SK-N-SH (cell line): ENCODE measurements around the gene SPATA16. TPM values are rescaled to one million over a fixed set of nuclear protein-coding genes. Genes with fewer than 3 reads are reported as not detected.
"Not testable (repeated sequence)": the region's sequence is repeated elsewhere in the genome, so short reads cannot be mapped to it uniquely, and the experiment has no call there.

ENCODE experiments used
- CTCF ChIA-PET: fragments of 300-600, 350-600 bp; formaldehyde crosslinking; extraction: SDS; loops from one replicate; lab custom pipeline; 2021; lab: Yijun Ruan, JAX
- POLR2A ChIA-PET: fragments of 350-600 bp; sonication (Branson Sonifier 250); formaldehyde crosslinking; extraction: SDS; loops from one replicate; lab custom pipeline; 2020; ENCODE audit warnings: antibody characterized with exemption, inconsistent platforms; lab: Yijun Ruan, JAX
- DNase-seq: peaks from one replicate; pipeline ENCODE4 v3.0.0; 2012
- H2AFZ ChIP-seq: fragments of 200-600 bp; sonication (generic); 2 replicates; pipeline ENCODE4 v1.8.1; 2016; ENCODE audit warnings: antibody characterized with exemption, mild to moderate bottlenecking, low read depth
- H3F3A ChIP-seq: fragments of 200-600 bp; sonication (generic); replicated peaks from 2 replicates; pipeline ENCODE3; 2016; ENCODE audit warnings: antibody characterized with exemption, mild to moderate bottlenecking; ENCODE audit not compliant: insufficient read depth
- H3K27ac ChIP-seq, 2 experiments: fragments of 200-500 bp in 1 of 2; fragments of 200-600 bp in 1 of 2; sonication (Bioruptor generic) in 1 of 2; sonication (generic), shearing (Covaris generic) in 1 of 2; 2 replicates each; pipeline versions ENCODE4 v1.5.1 to v1.6.1; 2014 to 2016; ENCODE audit warnings: low read depth in 2 of 2, inconsistent platforms in 1 of 2, low read length in 1 of 2, mild to moderate bottlenecking in 1 of 2, mixed read lengths in 1 of 2
- H3K27me3 ChIP-seq: fragments of 200-600 bp; sonication (generic), shearing (Covaris generic); 2 replicates; pipeline ENCODE4 v1.6.1; 2016; ENCODE audit warnings: mixed run types; ENCODE audit not compliant: insufficient read depth
- H3K36me3 ChIP-seq, 2 experiments: fragments of 200-500 bp in 1 of 2; fragments of 200-600 bp in 1 of 2; sonication (Bioruptor generic) in 1 of 2; sonication (generic) in 1 of 2; replicated peaks in 1 of 2; 2 replicates each; pipeline versions ENCODE3 to v1.5.1; 2014 to 2016; ENCODE audit warnings: low read length in 1 of 2, mild to moderate bottlenecking in 1 of 2; ENCODE audit not compliant: insufficient read depth in 2 of 2, control insufficient read depth in 1 of 2
- H3K4me1 ChIP-seq, 2 experiments: fragments of 200-500 bp in 1 of 2; fragments of 200-600 bp in 1 of 2; sonication (Bioruptor generic) in 1 of 2; sonication (generic), shearing (Covaris generic) in 1 of 2; 2 replicates each; pipeline versions ENCODE4 v1.5.1 to v1.6.1; 2014 to 2016; ENCODE audit warnings: low read depth in 1 of 2, low read length in 1 of 2, mixed run types in 1 of 2; ENCODE audit not compliant: insufficient read depth in 2 of 2, control insufficient read depth in 1 of 2
- H3K4me2 ChIP-seq: fragments of 200-600 bp; sonication (generic), shearing (Covaris generic); 2 replicates; pipeline ENCODE4 v1.6.1; 2017; ENCODE audit warnings: mixed run types
- H3K4me3 ChIP-seq, 2 experiments: fragments of 200-500 bp in 1 of 2; fragments of 200-600 bp in 1 of 2; sonication (Bioruptor generic) in 1 of 2; sonication (generic), shearing (Covaris generic) in 1 of 2; 2 replicates each; pipeline versions ENCODE4 v1.5.1 to v1.8.1; 2014 to 2016; ENCODE audit warnings: low read depth in 2 of 2, inconsistent platforms in 1 of 2, low read length in 1 of 2, mild to moderate bottlenecking in 1 of 2, mixed read lengths in 1 of 2, moderate library complexity in 1 of 2
- H3K79me2 ChIP-seq: fragments of 200-600 bp; sonication (generic); 2 replicates; pipeline ENCODE4 v1.8.1; 2017; ENCODE audit warnings: mild to moderate bottlenecking; ENCODE audit not compliant: insufficient read depth
- H3K9ac ChIP-seq: fragments of 200-600 bp; sonication (generic); 2 replicates; pipeline ENCODE4 v1.6.1; 2017; ENCODE audit warnings: mixed run types
- H3K9me2 ChIP-seq: fragments of 200-600 bp; sonication (generic); 2 replicates; pipeline ENCODE4 v1.6.1; 2017; ENCODE audit warnings: mixed run types
- H3K9me3 ChIP-seq: fragments of 200-600 bp; sonication (generic); 2 replicates; pipeline ENCODE4 v1.6.1; 2017; ENCODE audit warnings: mixed run types, mild to moderate bottlenecking, moderate library complexity
- H4K20me1 ChIP-seq: fragments of 200-600 bp; sonication (generic); 2 replicates; pipeline ENCODE4 v1.6.1; 2017; ENCODE audit warnings: mild to moderate bottlenecking, mixed run types; ENCODE audit not compliant: insufficient read depth
- ELF1 ChIP-seq: IDR thresholded peaks from 2 replicates; pipeline ENCODE4 v1.4.0; 2012
- EP300 ChIP-seq, 2 experiments: IDR thresholded peaks; 2 replicates each; pipeline versions ENCODE4 v1.4.0 to v1.6.1; 2012; ENCODE audit warnings: borderline replicate concordance in 1 of 2, low read depth in 1 of 2, low read length in 1 of 2
- EZH2phosphoT487 ChIP-seq: fragments of 200-600 bp; sonication (generic); IDR thresholded peaks from 2 replicates; pipeline ENCODE4 v1.6.1; 2017; ENCODE audit warnings: low read depth, mixed run types, mild to moderate bottlenecking, antibody characterized with exemption, moderate library complexity, borderline replicate concordance
- FOSL2 ChIP-seq: IDR thresholded peaks from 2 replicates; pipeline ENCODE4 v1.4.0; 2012; ENCODE audit warnings: low read depth, mild to moderate bottlenecking, moderate library complexity, borderline replicate concordance
- FOXM1 ChIP-seq: IDR thresholded peaks from 2 replicates; pipeline ENCODE4 v1.4.0; 2012; ENCODE audit warnings: low read depth, mild to moderate bottlenecking
- GATA2 ChIP-seq: sonication (generic); formaldehyde crosslinking; IDR thresholded peaks from 2 replicates; pipeline ENCODE4 v1.5.0; 2020; ENCODE audit warnings: mild to moderate bottlenecking, missing genetic modification reagents
- MAX ChIP-seq: IDR thresholded peaks from 2 replicates; pipeline ENCODE4 v1.4.0; 2012; ENCODE audit warnings: low read depth
- POLR2AphosphoS5 ChIP-seq: IDR thresholded peaks from 2 replicates; pipeline ENCODE4 v1.6.1; 2012; ENCODE audit warnings: low read depth, low read length
- RFX5 ChIP-seq: IDR thresholded peaks from 2 replicates; pipeline ENCODE4 v1.6.1; 2012; ENCODE audit warnings: mild to moderate bottlenecking, improper control_type of control experiment, low read length
- TAF1 ChIP-seq: IDR thresholded peaks from 2 replicates; pipeline ENCODE4 v1.6.1; 2012; ENCODE audit warnings: low read depth, mild to moderate bottlenecking, low read length, moderate library complexity, borderline replicate concordance
- USF2 ChIP-seq: fragments of 150-350 bp; IDR thresholded peaks from 2 replicates; pipeline ENCODE4 v1.6.1; 2017; ENCODE audit warnings: antibody characterized with exemption, low read length, low read depth, borderline replicate concordance
- WGBS: methylation state at CpG from one replicate; pipeline ENCODE4 v1.1.6; 2017; ENCODE audit warnings: low lambda C conversion rate; 5-methylcytosine and 5-hydroxymethylcytosine counted together
- polyA plus RNA-seq, 3 experiments: library from polyadenylated mRNA; depleted of rRNA; stranded (reverse); fragments of >200 nt; gene quantifications; 2 replicates each; pipeline ENCODE4 v1.2.3, GENCODE V29; 2012

SPATA16 gene
- polyA plus RNA-seq, 1 of the 3 experiments (the other 2 are of a cell fraction): not detected

GRCh38 chr3:173021547-173022185 lies 119.4 kb downstream of the SPATA16 start:
- no peaks in the 10 kb centered on the region for H3K79me2 ChIP-seq
- H2AFZ ChIP-seq: no peak overlapping the region
- POLR2A ChIA-PET: no interaction called here
- no peak overlapping the region for H3K4me3 ChIP-seq
- H3K4me2 ChIP-seq: no peak overlapping the region
- CTCF ChIA-PET: interaction anchor here (0.9 kb wide), 1 partner anchor 39 kb away, joined by 3 read pairs; no protein-coding TSS in a partner anchor
- H3K9me2 ChIP-seq: no peaks in the 10 kb centered on the region
- H3K27ac ChIP-seq: no peak overlapping the region
- no peaks in the 10 kb centered on the region; the same call in 1 of the 2 replicates for H3K9me3 ChIP-seq
- DNase-seq: no peak
- H3K27me3 ChIP-seq: no peaks in the 10 kb centered on the region
- WGBS: 80% methylated on average over 2 of the region's 2 CpGs
- no peak overlapping the region for H3K9ac ChIP-seq
- H3K4me1 ChIP-seq: no peaks in the 10 kb centered on the region
- TF ChIP-seq POLR2AphosphoS5 (no peak), FOSL2 (no peak), MAX (no peak), EP300 (IDR thresholded peaks at IDR 0.05; ENCODE audit: borderline replicate concordance in 1 of 2, low read depth in 1 of 2, low read length in 1 of 2) (no peak), EZH2phosphoT487 (no peak), ELF1 (no peak), FOXM1 (no peak), USF2 (no peak), RFX5 (no peak), GATA2 (CRISPR knock-in tag) (no peak), TAF1 (no peak)
- no peaks in the 10 kb centered on the region for H3F3A ChIP-seq
- no peaks in the 10 kb centered on the region for H4K20me1 ChIP-seq
- no peaks in the 10 kb centered on the region for H3K36me3 ChIP-seq

GRCh38 chr3:173020128-173020527 lies 120.9 kb downstream of the SPATA16 start:
- DNase-seq, POLR2A ChIA-PET, H3F3A ChIP-seq, H2AFZ ChIP-seq, H3K36me3 ChIP-seq, H4K20me1 ChIP-seq, H3K27ac ChIP-seq, H3K4me1 ChIP-seq, H3K9me3 ChIP-seq, H3K79me2 ChIP-seq, H3K4me2 ChIP-seq, H3K4me3 ChIP-seq, H3K27me3 ChIP-seq, H3K9ac ChIP-seq, H3K9me2 ChIP-seq: not testable (repeated sequence)
- WGBS: 74% methylated on average over 7 of the region's 7 CpGs
- CTCF ChIA-PET: interaction anchor here (1.0 kb wide), 1 partner anchor 29 kb away, joined by 3 read pairs; no protein-coding TSS in a partner anchor
